HCT116 (cell line): ENCODE data around the gene KRT36. TPM values are rescaled to one million over a fixed set of nuclear protein-coding genes. Genes with fewer than 3 reads are reported as not detected.

Experiments used
- ATAC-seq: fragments of 200-7000 bp; cut with Tn5 transposase; 2 replicates; pipeline ENCODE4 v1.9.1; 2020; ENCODE audit warnings: mild to moderate bottlenecking, moderate library complexity
- BruUV-seq: library from RNA; stranded (reverse); fragments of 400-500 nt; replicated peaks from 2 replicates; lab custom pipeline; 2021; lab: Mats Ljungman, UMichigan
- CTCF ChIA-PET: fragments of 300-600 bp; sonication (Branson Sonifier 250); formaldehyde crosslinking; loops from one replicate; lab custom pipeline; 2021; ENCODE audit warnings: antibody characterized with exemption; lab: Charles Lee
- POLR2A ChIA-PET: fragments of 300-600, 350-600 bp; sonication (Branson Sonifier 250); formaldehyde crosslinking; loops from one replicate; lab custom pipeline; 2021; ENCODE audit warnings: antibody characterized with exemption; lab: Charles Lee
- RAD21 ChIA-PET, 2 experiments: fragments of 300-600 bp; sonication (Branson Sonifier 250); formaldehyde crosslinking; loops; one replicate each; lab custom pipeline; 2023; ENCODE audit warnings: low total read pairs in 2 of 2; ENCODE audit not compliant: uncharacterized antibody in 2 of 2, unreplicated experiment in 2 of 2, low non-redundant PET in 1 of 2; lab: Charles Lee
- DNase-seq: peaks from one replicate; pipeline ENCODE4 v3.0.0-alpha.2; 2010; ENCODE audit warnings: low read depth, low spot score
- H2AFZ ChIP-seq: fragments of 200-600 bp; shearing (Covaris generic), sonication (generic); 2 replicates; pipeline ENCODE4 v1.6.1; 2017; ENCODE audit warnings: low read depth, mixed run types, mixed read lengths, antibody characterized with exemption, low read length; ENCODE audit not compliant: poor library complexity, severe bottlenecking
- H3K27ac ChIP-seq: 2 replicates; pipeline ENCODE4 v1.5.1; 2012; ENCODE audit warnings: low read depth, low read length
- H3K27me3 ChIP-seq: fragments of 200-600 bp; sonication (generic); 2 replicates; pipeline ENCODE4 v1.6.1; 2016; ENCODE audit warnings: mixed run types, low read length, mixed read lengths; ENCODE audit not compliant: insufficient read depth
- H3K36me3 ChIP-seq, 2 experiments: fragments of 200-500 bp in 1 of 2; fragments of 200-600 bp in 1 of 2; sonication (Bioruptor generic) in 1 of 2; sonication (generic) in 1 of 2; 2 replicates each; pipeline versions ENCODE4 v1.5.1 to v1.6.1; 2014 to 2016; ENCODE audit warnings: low read length in 2 of 2, inconsistent platforms in 1 of 2, mixed read lengths in 1 of 2, mixed run types in 1 of 2; ENCODE audit not compliant: insufficient read depth in 2 of 2, control insufficient read depth in 1 of 2
- H3K4me1 ChIP-seq, 2 experiments: fragments of 200-600 bp in 1 of 2; sonication (generic) in 1 of 2; 2 replicates each; pipeline versions ENCODE4 v1.5.1 to v1.6.1; 2012 to 2017; ENCODE audit warnings: low read length in 2 of 2, inconsistent platforms in 1 of 2, mild to moderate bottlenecking in 1 of 2, mixed read lengths in 1 of 2, mixed run types in 1 of 2, moderate library complexity in 1 of 2; ENCODE audit not compliant: insufficient read depth in 2 of 2, control insufficient read depth in 1 of 2
- H3K4me2 ChIP-seq: fragments of 200-600 bp; sonication (generic); 2 replicates; pipeline ENCODE4 v1.6.1; 2017; ENCODE audit warnings: mixed run types, low read length, mixed read lengths
- H3K4me3 ChIP-seq, 2 experiments: fragments of 200-600 bp in 1 of 2; sonication (generic) in 1 of 2; replicated peaks in 1 of 2; 2 replicates each; pipeline ENCODE4 v1.5.1; 2011 to 2016; ENCODE audit warnings: low read length in 2 of 2, control low read depth in 1 of 2, low read depth in 1 of 2, mild to moderate bottlenecking in 1 of 2, mixed read lengths in 1 of 2, mixed run types in 1 of 2
- H3K79me2 ChIP-seq: fragments of 200-600 bp; sonication (generic); 2 replicates; pipeline ENCODE4 v1.6.1; 2017; ENCODE audit warnings: mild to moderate bottlenecking, mixed run types, low read length, moderate library complexity, mixed read lengths; ENCODE audit not compliant: insufficient read depth
- H3K9ac ChIP-seq: fragments of 200-600 bp; sonication (generic); 2 replicates; pipeline ENCODE4 v1.6.1; 2016; ENCODE audit warnings: low read length, mixed read lengths
- H3K9me2 ChIP-seq: fragments of 200-600 bp; sonication (generic), shearing (Covaris generic); 2 replicates; pipeline ENCODE4 v1.6.1; 2017; ENCODE audit warnings: mixed run types, mild to moderate bottlenecking, moderate library complexity; ENCODE audit not compliant: insufficient read depth
- H3K9me3 ChIP-seq, 2 experiments: fragments of 200-500 bp in 1 of 2; fragments of 200-600 bp in 1 of 2; sonication (Bioruptor generic) in 1 of 2; sonication (generic) in 1 of 2; 2 replicates each; pipeline ENCODE4 v1.6.1; 2014 to 2017; ENCODE audit warnings: low read length in 2 of 2, mixed read lengths in 2 of 2, inconsistent platforms in 1 of 2, low read depth in 1 of 2, mild to moderate bottlenecking in 1 of 2, mixed run types in 1 of 2, moderate library complexity in 1 of 2; ENCODE audit not compliant: control insufficient read depth in 1 of 2, insufficient read depth in 1 of 2
- H4K20me1 ChIP-seq: fragments of 200-600 bp; sonication (generic), shearing (Covaris generic); 2 replicates; pipeline ENCODE4 v1.6.1; 2017; ENCODE audit warnings: mixed run types, mild to moderate bottlenecking, moderate library complexity; ENCODE audit not compliant: insufficient read depth
- EZH2 ChIP-seq: fragments of 200-600 bp; sonication (generic); IDR thresholded peaks from 2 replicates; pipeline ENCODE4 v1.6.1; 2017; ENCODE audit warnings: antibody characterized with exemption, mixed run types
- POLR2A ChIP-seq: IDR thresholded peaks from 2 replicates; pipeline ENCODE4 v1.7.0; 2011; ENCODE audit warnings: borderline replicate concordance; ENCODE audit not compliant: insufficient read depth, insufficient read length; ENCODE audit errors: extremely low read depth
- POLR2AphosphoS5 ChIP-seq: IDR thresholded peaks from 2 replicates; pipeline ENCODE4 v1.6.1; 2011; ENCODE audit warnings: mild to moderate bottlenecking, low read depth, low read length, moderate library complexity
- RAD21 ChIP-seq: IDR thresholded peaks from 2 replicates; pipeline ENCODE4 v1.6.1; 2012; ENCODE audit warnings: low read depth, mild to moderate bottlenecking
- SIN3A ChIP-seq: IDR thresholded peaks from 2 replicates; pipeline ENCODE4 v1.6.1; 2012; ENCODE audit warnings: low read depth
- SP1 ChIP-seq: IDR thresholded peaks from 2 replicates; pipeline ENCODE4 v1.6.1; 2012; ENCODE audit warnings: low read depth
- TCF7L2 ChIP-seq: IDR thresholded peaks from 2 replicates; pipeline ENCODE4 v1.7.0; 2011; ENCODE audit warnings: borderline replicate concordance, inconsistent platforms; ENCODE audit not compliant: insufficient read depth, insufficient read length; ENCODE audit errors: extremely low read depth
- YY1 ChIP-seq: IDR thresholded peaks from 2 replicates; pipeline ENCODE4 v1.6.1; 2011; ENCODE audit warnings: low read length, low read depth, moderate library complexity, mild to moderate bottlenecking; ENCODE audit not compliant: insufficient replicate concordance; ENCODE audit errors: extremely low read depth
- ZFX ChIP-seq: fragments of 450-650 bp; IDR thresholded peaks from 2 replicates; pipeline ENCODE4 v1.6.1; 2017
- intact Hi-C: fragments of 100-400 bp; cut with micrococcal nuclease; formaldehyde crosslinking; loops from 2 replicates; pipeline ENCODE4 v1.10.0; 2022
- total RNA-seq: library from RNA; stranded (reverse); gene quantifications from one replicate; pipeline ENCODE4 v1.2.1, GENCODE V29; 2021; ENCODE audit not compliant: unreplicated experiment
- TF ChIP-seq, protein P1 (sequence below): IDR thresholded peaks from 2 replicates; pipeline ENCODE4 v1.6.1; 2012
- TF ChIP-seq, protein P2 (sequence below), 3 experiments: fragments of 200-600 bp in 1 of 3; sonication (generic) in 1 of 3; IDR thresholded peaks in 2 of 3; conservative IDR thresholded peaks in 1 of 3; 2 replicates each; pipeline ENCODE4 v1.5.1; 2012 to 2017; ENCODE audit warnings: low read depth in 2 of 3, low read length in 2 of 3, antibody characterized with exemption in 1 of 3, borderline replicate concordance in 1 of 3, control low read depth in 1 of 3, mild to moderate bottlenecking in 1 of 3, mixed read lengths in 1 of 3, mixed run types in 1 of 3, moderate library complexity in 1 of 3; ENCODE audit not compliant: insufficient read depth in 1 of 3

Gene KRT36
- total RNA-seq, 1 experiment from 2014 or later, result not detected

GRCh38 chr17:41528959-41529353 is 39.2 kb upstream of the KRT36 start (continued):
- TF ChIP-seq, protein P1, sequence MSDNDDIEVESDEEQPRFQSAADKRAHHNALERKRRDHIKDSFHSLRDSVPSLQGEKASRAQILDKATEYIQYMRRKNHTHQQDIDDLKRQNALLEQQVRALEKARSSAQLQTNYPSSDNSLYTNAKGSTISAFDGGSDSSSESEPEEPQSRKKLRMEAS, result no peak
- TF ChIP-seq TCF7L2 (no peak), SP1 (no peak), POLR2AphosphoS5 (no peak), EZH2 (no peak), SIN3A (no peak)
- TF ChIP-seq, protein P2, sequence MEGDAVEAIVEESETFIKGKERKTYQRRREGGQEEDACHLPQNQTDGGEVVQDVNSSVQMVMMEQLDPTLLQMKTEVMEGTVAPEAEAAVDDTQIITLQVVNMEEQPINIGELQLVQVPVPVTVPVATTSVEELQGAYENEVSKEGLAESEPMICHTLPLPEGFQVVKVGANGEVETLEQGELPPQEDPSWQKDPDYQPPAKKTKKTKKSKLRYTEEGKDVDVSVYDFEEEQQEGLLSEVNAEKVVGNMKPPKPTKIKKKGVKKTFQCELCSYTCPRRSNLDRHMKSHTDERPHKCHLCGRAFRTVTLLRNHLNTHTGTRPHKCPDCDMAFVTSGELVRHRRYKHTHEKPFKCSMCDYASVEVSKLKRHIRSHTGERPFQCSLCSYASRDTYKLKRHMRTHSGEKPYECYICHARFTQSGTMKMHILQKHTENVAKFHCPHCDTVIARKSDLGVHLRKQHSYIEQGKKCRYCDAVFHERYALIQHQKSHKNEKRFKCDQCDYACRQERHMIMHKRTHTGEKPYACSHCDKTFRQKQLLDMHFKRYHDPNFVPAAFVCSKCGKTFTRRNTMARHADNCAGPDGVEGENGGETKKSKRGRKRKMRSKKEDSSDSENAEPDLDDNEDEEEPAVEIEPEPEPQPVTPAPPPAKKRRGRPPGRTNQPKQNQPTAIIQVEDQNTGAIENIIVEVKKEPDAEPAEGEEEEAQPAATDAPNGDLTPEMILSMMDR (IDR thresholded peaks at IDR 0.05 in 2 of 3, conservative IDR thresholded peaks at IDR 0.05 in 1 of 3; ENCODE audit: borderline replicate concordance in 1 of 3, insufficient read depth in 1 of 3, low read depth in 2 of 3, low read length in 2 of 3), result no peak

GRCh38 chr17:41527063-41528023 is 37.6 kb upstream of the KRT36 start:
- ChIA-PET RAD21 (interaction anchor here (0.7 to 2.0 kb wide), 3 partner anchors 21 to 22 kb away, joined by 4 to 8 read pairs (median 8); no protein-coding TSS in a partner anchor), CTCF (interaction anchor here (0.8 to 4.2 kb wide), 5 partner anchors 13 to 136 kb away, joined by 3 to 45 read pairs (median 15); no protein-coding TSS in a partner anchor), POLR2A (interaction anchor here (0.7 to 12.9 kb wide), 20 partner anchors 8 to 617 kb away, joined by 3 to 148 read pairs (median 6); partner anchors contain the start of genes EIF1 and KRT15)
- H4K20me1 ChIP-seq, result no peaks in the 10 kb centered on the region; the same call in 1 of the 2 replicates
- H3K9me3 ChIP-seq, result no peaks in the 10 kb centered on the region
- TSS peak; percentile 57 for BruUV-seq
- peak overlapping the region; percentile 95 for H3K4me2 ChIP-seq
- TF ChIP-seq YY1 (peak; percentile 51), SIN3A (no peak), POLR2A (no peak), RAD21 (no peak), ZFX (no peak; the same call in 1 of the 2 replicates), POLR2AphosphoS5 (peak; percentile 11)
- TF ChIP-seq, protein P2 (IDR thresholded peaks at IDR 0.05 in 2 of 3, conservative IDR thresholded peaks at IDR 0.05 in 1 of 3; ENCODE audit: borderline replicate concordance in 1 of 3, insufficient read depth in 1 of 3, low read depth in 2 of 3, low read length in 2 of 3), result no peak
- ATAC-seq (peak; percentile 18), DNase-seq (no peak)
- peak overlapping the region; percentile 99 for H3K9ac ChIP-seq
- H3K27me3 ChIP-seq, result no peaks in the 10 kb centered on the region
- H3K4me3 ChIP-seq, result peak overlapping the region; percentile 95 to 96
- H3K79me2 ChIP-seq, result peaks cover 43% of the 10 kb centered on the region
- H3K27ac ChIP-seq, result peak overlapping the region; percentile 99
- no peaks in the 10 kb centered on the region for H3K9me2 ChIP-seq
- no peak overlapping the region for H2AFZ ChIP-seq
- peaks cover 3 to 24% of the 10 kb centered on the region in 2 experiments; a peak in 3 of 4 replicates for H3K36me3 ChIP-seq
- peaks cover 64 to 89% of the 10 kb centered on the region in 2 experiments for H3K4me1 ChIP-seq
- intact Hi-C loops, result loop anchor here (2.0 kb wide), 1 partner anchor 619 kb away; no protein-coding TSS in a partner anchor
